Endometrium (tissue), 2 donors: Measurements from ENCODE around the gene OLFM2.
"Not testable (repeated sequence)": the region's sequence is repeated elsewhere in the genome, so short reads cannot be mapped to it uniquely, and the experiment has no call there.

Experiments used
- FAIRE-seq: peaks from 2 replicates; lab custom pipeline; 2012; peaks lifted over from hg19 to GRCh38; lab: Jason Lieb, UNC
- donor health status: control.
- donor health status: control.

The OLFM2 gene

DNA sequence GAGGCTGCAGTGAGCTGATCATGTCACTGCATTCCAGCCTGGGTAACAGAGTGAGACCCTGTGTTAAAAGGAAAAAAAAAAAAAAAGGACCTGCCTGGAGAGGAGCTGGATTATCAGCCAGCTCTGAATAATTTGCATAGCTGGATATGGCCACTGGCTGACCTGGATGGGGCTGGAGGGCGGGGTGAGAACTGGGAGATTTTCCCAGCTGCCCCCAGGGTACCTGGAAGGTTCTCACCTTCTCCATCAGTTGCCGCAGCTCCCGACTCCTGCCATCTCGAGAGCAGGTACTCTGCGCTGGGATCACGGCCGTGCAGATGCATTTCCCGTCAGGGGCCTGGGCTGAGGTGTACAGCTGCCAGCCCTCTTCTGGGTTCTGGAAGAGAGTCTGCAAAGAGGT, 75.9 kb downstream of the OLFM2 start:
- FAIRE-seq = no peak

DNA sequence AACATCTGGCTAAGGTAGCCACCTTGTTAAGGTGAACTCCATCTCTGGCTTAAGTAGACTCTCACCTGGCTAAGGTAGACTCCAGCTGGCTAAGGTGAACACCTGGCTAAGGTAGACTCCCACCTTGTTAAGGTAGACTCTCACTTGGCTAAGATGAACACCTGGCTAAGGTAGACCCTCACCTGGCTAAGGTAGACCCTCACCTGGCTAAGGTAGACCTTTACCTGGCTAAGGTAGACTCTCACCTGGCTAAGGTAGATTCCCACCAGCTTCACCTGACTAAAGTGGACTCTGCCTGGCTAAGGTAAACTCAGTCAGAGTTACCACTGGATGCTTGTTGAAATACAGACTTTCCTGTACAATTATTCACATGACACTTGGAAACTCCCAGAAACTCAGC, 77.5 kb downstream of the OLFM2 start:
- FAIRE-seq = no peak

DNA sequence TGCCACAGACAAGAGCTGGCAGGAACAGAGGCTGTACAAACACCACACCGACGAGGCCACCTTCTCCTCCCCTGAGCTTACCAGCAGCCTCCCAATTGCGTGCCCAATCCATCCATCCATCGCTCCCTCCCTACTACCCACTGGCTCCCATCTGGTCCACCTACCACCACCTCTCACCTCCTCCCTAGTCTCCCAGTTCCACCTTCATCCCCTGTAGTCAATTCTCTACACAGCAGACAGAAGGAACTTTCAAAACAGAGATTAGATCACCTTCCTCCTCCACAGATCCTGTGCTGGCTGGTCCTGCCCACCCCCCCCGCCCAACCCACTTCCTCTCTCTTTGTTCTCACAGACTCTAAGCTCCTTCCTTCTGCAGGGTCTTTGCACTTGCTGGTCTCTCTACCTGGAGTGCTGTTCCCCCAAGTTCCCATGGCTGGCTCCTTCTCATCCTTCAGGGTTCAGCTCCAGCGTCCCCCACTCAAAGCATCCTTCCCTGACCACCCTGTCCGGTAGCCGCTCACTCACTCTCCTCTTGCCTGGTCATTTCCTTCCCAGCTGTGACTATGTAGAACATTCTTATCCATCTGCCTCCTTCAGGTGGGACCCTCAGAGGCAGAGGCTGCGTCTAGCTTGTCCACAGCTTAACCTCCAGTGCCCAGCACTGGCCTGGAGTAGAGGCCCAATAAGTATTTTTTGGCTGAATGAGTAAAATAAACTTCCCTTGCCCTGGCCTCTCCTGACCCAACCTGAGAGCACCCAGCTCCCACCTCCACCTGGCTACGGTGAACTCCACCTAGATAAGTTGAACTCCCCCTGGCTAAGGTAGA, 78.2 kb downstream of the OLFM2 start:
- FAIRE-seq = no peak

DNA sequence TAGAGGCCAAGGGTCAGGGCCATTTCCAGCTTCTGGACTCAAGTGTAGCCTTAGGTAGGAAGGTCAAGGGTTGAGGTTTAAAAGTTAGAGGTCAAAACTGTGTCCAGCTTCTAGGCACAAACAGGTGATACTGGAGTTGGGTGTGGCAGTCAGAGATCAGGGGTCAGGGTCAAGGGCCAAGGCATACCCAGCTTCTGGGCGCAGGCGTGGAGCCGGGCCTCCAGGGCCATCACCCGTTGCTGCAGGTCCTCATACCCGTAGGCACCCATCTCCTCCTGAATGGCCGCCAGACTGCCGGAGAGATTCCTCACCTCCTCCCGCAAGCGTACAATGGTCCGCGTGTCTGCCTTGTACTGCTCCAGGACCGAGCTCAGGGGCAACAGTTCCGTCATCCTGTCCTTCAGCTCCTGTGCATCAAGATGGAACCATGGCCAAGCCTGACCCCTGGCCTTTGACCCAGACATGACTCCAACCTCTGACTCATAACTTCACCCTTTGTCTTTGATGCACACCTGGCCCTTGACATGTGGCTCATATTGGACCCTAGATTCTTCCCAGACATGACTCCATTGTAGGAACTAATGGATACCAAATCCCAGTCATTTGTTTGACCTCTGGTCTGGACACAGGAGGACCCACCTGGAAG, 79.1 kb downstream of the OLFM2 start:
- FAIRE-seq = no peak

DNA sequence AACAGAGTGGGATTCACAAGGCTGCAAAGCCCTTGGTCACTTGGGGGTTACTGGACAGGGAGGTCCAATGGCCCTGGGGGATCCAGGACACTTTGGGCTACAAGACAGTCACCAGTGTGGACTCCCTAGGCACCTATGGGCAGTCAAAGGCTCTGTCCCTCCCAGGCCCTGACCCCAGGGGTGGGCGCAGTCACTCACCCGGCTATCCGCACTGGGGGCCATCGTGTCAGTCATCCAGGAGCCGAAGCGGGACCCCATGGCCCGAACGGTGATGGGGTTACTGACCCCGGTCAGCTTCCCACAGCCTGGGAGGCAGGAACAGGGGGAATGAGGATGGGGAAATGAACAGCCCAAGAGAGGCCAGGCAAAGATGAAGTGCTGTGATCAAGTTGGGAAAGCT, 79.7 kb downstream of the OLFM2 start:
- FAIRE-seq = no peak

DNA sequence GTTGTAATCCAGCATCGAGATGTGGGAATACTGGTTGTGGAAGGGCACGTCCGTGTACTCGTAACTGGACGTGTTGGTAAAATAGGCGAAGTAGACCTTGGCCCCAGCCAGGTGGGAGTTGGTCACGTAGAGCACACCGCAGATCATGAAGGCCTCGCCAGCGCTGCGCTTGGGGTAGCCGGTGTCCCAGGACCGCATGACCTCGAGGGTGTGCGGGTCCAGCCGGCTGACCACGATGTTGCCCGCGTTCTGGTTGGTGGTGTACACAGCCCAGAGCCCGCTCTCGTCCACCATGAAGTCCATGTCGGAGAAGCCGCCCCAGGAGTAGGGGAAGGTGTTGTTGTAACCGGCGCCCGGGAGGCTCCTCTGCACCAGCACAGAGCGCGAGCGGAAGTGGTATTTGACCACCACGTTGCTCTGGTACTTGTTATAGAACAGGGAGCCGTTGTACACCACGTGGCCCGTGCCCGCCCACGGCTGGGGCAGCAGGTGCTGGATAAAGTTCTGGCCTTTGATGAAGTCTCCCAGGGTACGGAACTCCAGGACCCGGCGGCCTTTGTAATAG, 82.0 kb downstream of the OLFM2 start:
- FAIRE-seq = no peak

DNA sequence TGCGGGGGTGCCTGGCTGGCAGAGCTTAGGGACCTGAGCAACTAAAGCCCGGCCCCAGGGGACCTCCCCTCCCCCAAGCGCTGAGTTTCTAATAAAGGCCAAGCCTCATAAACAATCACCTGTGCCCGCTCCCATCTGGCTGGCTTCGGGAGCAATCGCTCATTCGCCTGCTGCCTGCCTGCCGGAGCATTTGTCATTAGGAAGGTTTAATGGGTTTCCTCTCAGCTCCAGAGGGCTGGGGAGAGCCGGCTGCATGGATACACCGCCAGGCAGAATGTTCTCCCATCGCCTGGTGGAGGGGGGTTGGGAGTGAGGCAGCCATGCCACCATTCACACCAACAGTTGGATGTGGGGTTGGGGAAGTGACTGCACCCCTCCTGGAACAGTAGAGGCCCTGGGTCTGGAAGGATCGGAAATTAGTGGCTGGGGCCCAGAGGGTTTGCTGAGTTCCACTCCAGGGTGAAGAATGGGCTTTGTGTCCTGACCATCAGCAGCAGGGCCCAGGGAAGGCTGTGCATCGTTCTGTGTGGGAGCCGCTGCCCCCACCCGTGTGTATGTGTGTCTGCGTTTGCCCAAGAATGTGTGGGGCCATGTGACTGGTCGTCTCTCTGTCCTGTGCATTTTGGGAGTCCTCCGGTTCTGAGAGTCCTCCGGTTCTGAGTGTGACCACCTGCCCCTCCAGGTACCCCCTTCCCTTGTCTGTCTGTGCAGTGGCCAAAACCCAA, 85.9 kb downstream of the OLFM2 start:
- FAIRE-seq = no peak

DNA sequence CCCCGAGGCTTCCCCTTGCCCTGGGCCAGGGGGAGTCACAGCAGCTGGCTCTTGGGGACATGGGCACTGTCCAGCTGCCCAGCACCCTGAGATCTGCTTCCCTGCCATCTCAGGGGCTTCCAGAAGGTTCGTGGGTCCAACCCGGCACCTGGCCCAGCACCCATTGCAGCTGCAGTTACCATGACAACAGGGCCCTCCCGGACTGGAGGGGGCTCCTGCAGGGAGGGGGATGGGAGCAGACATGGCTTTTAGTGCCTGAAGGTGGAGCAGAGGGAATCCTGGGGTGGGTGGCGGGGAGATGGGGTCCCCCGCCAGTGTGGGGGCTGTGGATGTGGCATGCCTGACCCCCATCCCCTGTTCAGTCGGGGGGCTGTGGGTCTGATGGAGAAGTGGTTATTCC, 86.5 kb downstream of the OLFM2 start:
- no peak for FAIRE-seq

DNA sequence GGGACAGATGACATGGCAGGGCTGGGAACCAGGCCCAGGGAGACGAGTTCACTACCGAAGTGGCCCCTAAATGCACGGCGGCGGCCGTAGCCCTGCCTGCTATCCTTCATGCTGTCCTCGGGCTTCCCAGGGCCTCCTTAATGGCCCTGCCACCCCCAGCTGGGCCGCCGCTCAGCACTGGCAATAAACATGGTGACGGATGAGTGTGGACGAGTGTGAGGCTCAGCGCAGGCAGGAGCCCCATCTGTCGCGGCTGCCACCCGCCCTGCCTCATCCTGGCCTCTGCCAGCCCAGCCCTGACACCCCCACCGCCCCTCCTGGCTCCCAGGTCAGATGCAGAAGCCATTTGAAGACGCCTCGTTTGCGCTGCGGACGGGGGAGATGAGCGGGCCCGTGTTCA, 87.6 kb downstream of the OLFM2 start:
- no peak for FAIRE-seq

DNA sequence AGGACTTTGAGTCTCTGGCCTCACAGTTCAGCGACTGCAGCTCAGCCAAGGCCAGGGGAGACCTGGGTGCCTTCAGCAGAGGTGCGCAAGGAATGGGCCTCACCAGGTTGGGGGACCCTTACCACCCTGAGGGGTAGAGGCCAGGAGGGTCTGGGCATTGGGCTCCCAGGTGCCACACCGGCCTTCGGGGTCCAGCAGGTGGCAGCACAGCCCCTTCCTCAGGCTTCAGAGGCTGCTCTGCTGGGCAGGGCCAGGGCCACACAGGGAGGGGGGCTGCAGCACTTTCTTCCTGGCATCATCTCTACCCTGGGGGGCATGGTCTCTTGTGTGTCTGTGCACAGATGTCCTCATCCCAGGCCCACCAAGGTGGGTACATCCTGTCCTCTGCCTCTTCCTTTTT, 88.3 kb downstream of the OLFM2 start:
- FAIRE-seq = no peak

DNA sequence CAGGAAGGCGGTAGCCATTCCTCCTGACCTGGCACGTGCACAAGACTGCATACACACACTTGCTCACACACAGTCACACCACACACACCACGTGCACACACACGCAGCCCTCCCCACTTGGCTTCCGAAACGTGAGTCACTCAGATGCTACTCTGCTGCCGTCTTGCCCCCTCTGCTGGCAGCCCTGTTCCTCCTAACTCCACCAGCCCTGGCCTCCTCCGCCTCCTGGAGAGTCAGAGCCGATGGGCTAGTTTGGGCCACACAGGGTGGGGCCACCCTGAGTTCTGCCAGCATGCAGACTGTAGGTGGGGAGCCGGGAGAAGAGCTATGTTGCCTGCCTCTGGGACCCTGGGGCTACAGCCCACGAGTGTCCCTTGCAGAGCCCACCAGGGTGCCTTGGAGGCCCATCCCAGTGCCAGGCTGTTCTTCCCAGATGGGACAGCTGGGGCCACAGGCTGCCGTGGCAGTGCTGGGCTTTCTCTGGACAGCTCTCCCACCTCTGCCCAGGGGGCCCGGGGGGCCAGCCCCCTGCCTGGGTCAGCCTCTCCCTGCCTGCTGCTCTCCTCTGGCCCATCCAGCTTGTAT, 89.1 kb downstream of the OLFM2 start:
- FAIRE-seq = no peak

DNA sequence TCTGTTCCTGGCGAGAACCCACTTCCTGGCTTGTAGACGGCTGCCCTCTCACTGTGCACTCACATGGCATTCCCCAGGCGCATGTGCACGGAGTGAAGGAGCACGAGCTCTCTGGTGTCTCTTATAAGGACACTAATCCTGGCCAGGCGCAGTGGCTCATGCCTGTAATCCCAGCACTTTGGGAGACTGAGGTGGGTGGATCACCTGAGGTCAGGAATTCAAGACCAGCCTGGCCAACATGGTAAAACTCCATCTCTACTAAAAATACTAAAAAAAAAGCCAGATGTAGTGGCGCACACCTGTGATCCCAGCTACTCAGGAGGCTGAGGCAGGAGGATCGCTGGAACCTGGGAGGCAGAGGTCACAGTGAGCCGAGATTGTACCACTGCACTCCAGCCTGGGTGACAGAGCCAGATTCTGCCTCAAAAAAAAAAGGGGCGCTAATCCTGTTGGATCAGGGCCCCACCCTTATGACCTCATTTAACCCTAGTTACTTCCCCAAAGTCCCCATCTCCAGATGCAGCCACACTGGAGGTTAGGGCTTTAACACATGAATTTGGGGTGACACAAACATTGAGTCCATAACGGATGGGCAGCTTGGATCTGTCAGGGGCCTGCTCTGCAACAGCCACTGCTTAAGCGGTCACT, 92.6 kb downstream of the OLFM2 start:
- FAIRE-seq = not testable (repeated sequence)

DNA sequence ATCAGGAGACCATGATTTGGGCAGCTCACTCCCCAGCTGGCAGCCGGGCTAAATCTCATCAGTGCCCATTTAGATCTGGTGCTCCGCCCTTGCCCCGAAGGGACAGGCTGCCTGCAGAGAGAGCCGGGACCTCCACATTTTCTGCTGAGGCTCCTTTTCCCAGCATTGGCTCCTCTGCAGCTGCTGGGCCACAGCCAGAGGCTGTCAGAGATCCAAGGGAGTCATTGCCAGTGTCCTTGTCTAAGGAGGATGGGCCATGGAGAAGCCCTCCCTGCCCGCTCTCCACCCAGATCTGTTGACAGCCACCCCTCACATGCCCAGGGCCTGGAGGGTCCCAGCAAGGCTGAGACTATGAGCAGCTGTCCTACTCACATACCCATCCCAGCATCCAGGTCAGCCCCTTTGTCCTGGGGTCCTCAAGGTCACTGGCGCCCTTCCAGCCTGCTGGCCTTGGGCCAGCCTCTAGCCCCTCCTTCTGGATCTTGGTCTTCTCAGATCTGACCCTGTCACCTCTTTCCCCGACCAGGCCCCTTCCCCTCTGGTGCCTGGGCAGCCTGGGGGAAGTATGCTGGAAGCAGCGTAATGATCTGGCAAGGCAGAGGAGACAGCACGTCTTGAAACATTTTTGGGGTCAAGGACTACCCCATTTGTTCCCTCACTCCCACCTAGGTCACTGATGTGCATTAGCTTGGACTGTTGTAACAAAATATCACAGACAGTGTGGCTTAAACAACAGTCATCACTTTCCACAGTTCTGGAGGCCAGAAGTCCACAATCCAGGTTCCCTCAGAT, 93.3 kb downstream of the OLFM2 start:
- no peak for FAIRE-seq

DNA sequence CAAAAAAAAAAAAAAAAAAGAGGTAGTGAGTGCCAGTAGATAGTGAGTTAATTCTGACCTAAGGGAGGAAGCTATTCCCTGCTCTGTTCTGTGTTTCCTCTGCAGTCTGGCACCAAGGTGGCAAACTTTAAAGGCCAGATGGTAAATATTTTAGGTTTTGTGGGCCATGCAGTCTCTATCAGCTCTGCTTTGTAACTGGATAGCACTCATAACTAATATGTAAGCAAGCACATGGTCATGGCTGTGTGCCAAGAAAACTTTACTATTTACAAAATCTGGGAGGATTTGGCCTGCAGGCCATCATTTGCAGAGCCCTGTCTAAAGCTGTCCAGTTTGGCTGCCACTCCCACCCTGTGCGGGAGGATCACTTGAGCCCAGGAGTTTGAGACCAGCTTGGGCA, 96.9 kb downstream of the OLFM2 start:
- no peak for FAIRE-seq

DNA sequence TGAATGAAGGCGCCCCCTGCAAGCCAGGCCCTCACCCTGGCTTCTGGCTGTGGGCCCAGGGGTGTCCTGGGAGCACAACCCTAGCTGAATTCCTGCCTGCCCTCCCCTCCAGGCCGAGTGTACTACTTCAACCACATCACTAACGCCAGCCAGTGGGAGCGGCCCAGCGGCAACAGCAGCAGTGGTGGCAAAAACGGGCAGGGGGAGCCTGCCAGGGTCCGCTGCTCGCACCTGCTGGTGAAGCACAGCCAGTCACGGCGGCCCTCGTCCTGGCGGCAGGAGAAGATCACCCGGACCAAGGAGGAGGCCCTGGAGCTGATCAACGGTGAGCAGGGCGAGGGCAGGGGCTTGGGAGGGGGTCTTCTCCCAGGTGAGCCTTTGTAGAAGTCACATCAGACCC, 98.0 kb downstream of the OLFM2 start:
- no peak for FAIRE-seq

DNA sequence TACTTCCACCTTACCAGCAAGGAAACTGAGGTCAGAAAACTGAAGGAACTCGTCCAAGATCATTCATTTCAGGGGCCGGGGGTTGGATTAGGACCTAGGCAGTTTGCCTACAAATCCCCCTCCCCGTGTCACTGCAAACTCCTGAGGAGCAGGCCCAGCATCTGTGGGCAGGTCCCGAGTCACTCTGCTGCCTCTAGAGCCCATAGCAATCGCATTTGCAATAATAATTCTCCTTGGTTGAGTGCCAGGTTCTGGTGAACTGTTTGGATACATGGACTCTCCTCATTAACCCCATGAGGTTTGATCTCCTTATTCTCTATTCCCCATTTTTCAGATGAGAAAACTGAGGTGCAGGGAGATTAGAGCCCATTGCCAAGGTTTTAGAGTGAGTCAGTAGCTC, 100.3 kb downstream of the OLFM2 start:
- no peak for FAIRE-seq

DNA sequence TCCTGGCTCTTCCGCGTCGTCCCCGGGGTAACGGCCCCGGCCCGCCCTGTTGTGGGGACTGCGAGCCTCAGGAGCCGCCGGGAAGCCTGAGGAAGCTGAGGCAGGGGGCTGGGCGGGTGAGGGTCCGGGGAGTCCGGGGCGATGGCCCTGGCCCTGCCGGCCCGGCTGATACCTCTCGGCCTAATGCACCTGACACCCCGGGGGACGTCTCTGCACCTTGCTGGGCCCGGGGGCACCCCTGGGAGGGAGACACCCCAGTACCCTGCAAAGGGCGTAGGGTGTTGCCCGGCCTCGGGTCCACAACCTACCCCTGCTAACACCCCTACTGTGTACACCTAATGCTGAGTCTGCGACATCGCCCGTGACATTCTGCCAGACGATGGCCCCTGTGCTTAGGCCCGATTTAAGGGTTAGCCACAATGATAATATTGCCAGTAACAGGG, 100.8 kb downstream of the OLFM2 start:
- FAIRE-seq = no peak

DNA sequence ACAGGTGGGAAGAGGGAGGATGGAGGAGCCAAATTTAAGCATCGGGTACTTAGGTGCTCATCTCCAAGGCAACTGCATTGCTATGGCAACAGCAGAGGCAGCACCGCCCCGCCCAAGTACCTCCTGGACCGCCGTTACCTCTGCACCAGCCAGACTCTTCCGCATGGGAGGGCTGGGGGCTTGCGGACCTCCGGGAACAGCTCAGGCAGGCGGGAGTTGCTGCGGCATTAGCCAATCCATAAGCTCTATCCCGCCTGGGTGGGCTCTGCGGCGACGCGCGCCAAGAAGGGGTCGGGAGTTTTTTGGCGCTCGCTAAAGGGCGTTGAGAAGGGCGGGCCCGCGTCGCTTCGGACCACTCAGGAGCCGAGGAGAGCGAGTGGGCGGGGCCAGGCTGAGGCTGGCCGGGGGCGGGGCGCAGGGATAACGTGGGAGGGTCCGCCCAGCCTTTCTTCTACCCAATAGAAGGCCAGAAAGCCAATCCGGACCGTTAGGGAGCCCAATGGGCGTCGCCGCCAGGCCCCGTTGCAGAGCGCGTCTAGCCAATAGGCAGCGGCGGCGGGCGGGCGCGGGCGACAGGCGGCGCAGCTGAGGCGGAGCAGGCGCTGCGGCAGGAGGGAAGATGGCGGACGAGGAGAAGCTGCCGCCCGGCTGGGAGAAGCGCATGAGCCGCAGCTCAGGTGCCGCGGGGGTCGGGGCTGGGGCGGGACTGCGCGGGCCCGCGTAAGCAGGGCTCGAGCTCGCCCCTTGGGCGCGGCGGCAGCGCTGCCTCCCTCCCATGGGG, 101.4 kb downstream of the OLFM2 start, which contains the start of gene PIN1:
Gene PIN1, plus strand, starts transcription at position 593 of the 781 bp plus-strand sequence. Its CDS starts 27 bp downstream, at position 620.
- FAIRE-seq = peak; percentile 72

DNA sequence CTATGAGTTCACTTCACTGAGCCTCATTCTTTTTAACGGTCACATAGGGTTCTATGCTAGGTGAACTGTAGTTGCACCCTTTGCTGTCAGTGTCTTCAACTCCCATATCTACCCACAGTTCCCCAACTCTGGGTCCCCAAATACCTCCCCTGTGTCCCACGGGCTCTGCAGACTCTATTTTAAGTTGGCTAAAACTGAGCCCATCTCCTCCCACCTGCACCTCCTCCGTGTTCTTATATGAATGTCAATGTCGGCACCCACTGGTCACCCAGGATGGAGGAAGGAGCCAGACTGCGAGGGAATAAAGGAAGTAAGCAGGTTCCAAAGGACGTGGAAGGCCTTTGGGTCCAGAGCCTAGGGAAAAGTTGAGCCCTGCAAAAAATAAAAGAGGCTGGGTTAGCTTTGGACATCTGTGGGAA, 102.0 kb downstream of the OLFM2 start:
- no peak for FAIRE-seq

DNA sequence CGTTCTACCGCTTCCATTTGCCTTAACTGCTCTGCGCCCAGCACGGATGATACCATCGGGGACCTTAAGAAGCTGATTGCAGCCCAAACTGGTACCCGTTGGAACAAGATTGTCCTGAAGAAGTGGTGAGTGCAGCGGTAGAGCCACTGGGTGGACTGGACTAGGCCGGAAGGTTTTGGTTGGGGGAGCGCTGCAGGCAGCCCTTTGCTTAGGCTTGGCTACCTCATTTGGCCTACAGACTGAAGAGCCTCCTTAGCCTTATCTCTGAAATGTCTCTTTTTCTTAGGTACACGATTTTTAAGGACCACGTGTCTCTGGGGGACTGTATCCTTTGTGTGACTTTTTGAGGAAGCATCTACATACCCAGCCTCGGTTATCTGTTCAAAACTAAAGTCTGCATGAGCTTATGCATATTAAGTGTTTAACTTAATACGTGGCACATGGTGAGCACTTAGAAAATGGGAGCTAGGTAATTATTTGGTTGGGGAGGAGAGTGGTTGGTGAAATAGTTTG, 107.7 kb downstream of the OLFM2 start:
- no peak for FAIRE-seq
